ENCODE data around the gene RSPH6A. TPM values are rescaled to one million over a fixed set of nuclear protein-coding genes. Genes with fewer than 3 reads are reported as not detected.

RSPH6A gene
- total and polyA plus RNA-seq, 10 of the 15 experiments (the other 5 are each of a cell fraction or from before 2014, with no cell fraction given) = 0.03 to 0.41 (median 0.22) TPM; not detected in 4

- Histone ChIP-seq H3K9me3 (replicated peaks; ENCODE audit: control insufficient read depth, insufficient read depth, low read length) (no peaks in the 10 kb centered on the region), H3K36me3 (ENCODE audit: control insufficient read depth in 2 of 2, insufficient read depth in 2 of 2, low read length in 1 of 2) (no peaks in the 10 kb centered on the region), H3K4me1 (ENCODE audit: control insufficient read depth, insufficient read depth, low read length) (peaks cover 8% of the 10 kb centered on the region), H2AFZ (ENCODE audit: control insufficient read depth, low read depth, low read length) (no peak overlapping the region), H4K20me1 (ENCODE audit: control insufficient read depth, insufficient read depth) (no peaks in the 10 kb centered on the region), H3K79me2 (ENCODE audit: control insufficient read depth, insufficient read depth, low read length) (no peaks in the 10 kb centered on the region), H3K27ac (ENCODE audit: control insufficient read depth, insufficient read depth) (no peak overlapping the region), H3K27me3 (replicated peaks in 1 of 2; ENCODE audit: control insufficient read depth in 2 of 2, insufficient read depth in 2 of 2, low read length in 1 of 2) (no peaks in the 10 kb centered on the region), H3K9ac (ENCODE audit: control insufficient read depth, insufficient read depth, low read length) (no peak overlapping the region), H3K4me2 (ENCODE audit: control insufficient read depth, insufficient read depth) (0 out of 2 replicates have a peak overlapping the region, but pooled peaks have one; percentile 4), H3K4me3 (no peak overlapping the region)
- 0% methylated on average over 10 of the region's 10 CpGs for WGBS (ENCODE audit: insufficient coverage, insufficient replicate concordance, low lambda C conversion rate, missing lambda C conversion rate)
- FAIRE-seq (peak; percentile 41), ATAC-seq (peak; percentile 93), DNase-seq (ENCODE audit: low read depth, low spot score) (peak; percentile 23)
- ChIA-PET CTCF (interaction anchor here (0.6 to 8.1 kb wide), 28 partner anchors 8 to 360 kb away, joined by 3 to 110 read pairs (median 4); partner anchors contain the start of genes FBXO46, MYPOP, QPCTL and RSPH6A), RAD21 (ENCODE audit: unreplicated experiment) (interaction anchor here (0.8 to 4.8 kb wide), 4 partner anchors 27 to 158 kb away, joined by 3 to 63 read pairs (median 4); partner anchors contain the start of gene SIX5), SMC1A (ENCODE audit: uncharacterized antibody, unreplicated experiment) (interaction anchor here (0.7 to 2.5 kb wide), 9 partner anchors 18 to 114 kb away, joined by 3 to 24 read pairs (median 4); partner anchors contain the start of genes QPCTL, SIX5 and SNRPD2), POLR2A (interaction anchor here (0.6 to 2.0 kb wide), 6 partner anchors 29 to 286 kb away, joined by 3 to 9 read pairs (median 3); no protein-coding TSS in a partner anchor)
- BruUV-seq (replicated peaks) = no TSS peak
- in situ Hi-C loops (cut with MboI) = no loop called here
- TF ChIP-seq GABPA (IDR thresholded peaks at IDR 0.05; ENCODE audit: low read depth) = no peak
- TF ChIP-seq BHLHE40 (IDR thresholded peaks at IDR 0.05; ENCODE audit: borderline replicate concordance in 1 of 2, low read depth in 2 of 2, low read length in 1 of 2) = 0 out of 4 replicates have a peak, but pooled peaks of 1 of the 2 experiments have one; percentile 25
- no peak for TF ChIP-seq SMAD1 (IDR thresholded peaks at IDR 0.05; ENCODE audit: low read depth, partially characterized antibody)
- TF ChIP-seq SMC3 (IDR thresholded peaks at IDR 0.05; ENCODE audit: borderline replicate concordance, low read length) = peak; percentile 73; the same call in 1 of the 2 replicates
- TF ChIP-seq ZZZ3 (IDR thresholded peaks at IDR 0.05; ENCODE audit: control insufficient read depth, insufficient read length, low read depth) = no peak
- no peak for TF ChIP-seq HDAC2 (IDR thresholded peaks at IDR 0.05)
- TF ChIP-seq CTCF (IDR thresholded peaks at IDR 0.05 in 2 of 3, conservative IDR thresholded peaks at IDR 0.05 in 1 of 3; ENCODE audit: control insufficient read depth in 2 of 3, extremely low read depth in 1 of 3, insufficient read depth in 1 of 3, low read depth in 3 of 3, low read length in 3 of 3) = peak; percentile 75 to 91 (median 85)
- TF ChIP-seq SMARCA5 (IDR thresholded peaks at IDR 0.05) = peak; percentile 28; the same call in 1 of the 2 replicates
- TF ChIP-seq CHD1 (IDR thresholded peaks at IDR 0.05; ENCODE audit: low read depth, low read length) = no peak
- peak; percentile 57 for TF ChIP-seq PKNOX1 (IDR thresholded peaks at IDR 0.05)
- TF ChIP-seq IKZF2 (IDR thresholded peaks at IDR 0.05) = peak; percentile 21 to 52; a peak in 2 of 4 replicates
- TF ChIP-seq TCF3 (IDR thresholded peaks at IDR 0.05; ENCODE audit: borderline replicate concordance, insufficient read depth, low read depth, low read length) = peak; percentile 70; the same call in 1 of the 2 replicates
- peak; percentile 44; the same call in 1 of the 2 replicates for TF ChIP-seq NBN (IDR thresholded peaks at IDR 0.05)
- TF ChIP-seq FOXK2 (IDR thresholded peaks at IDR 0.05) = no peak
- TF ChIP-seq YY1 (IDR thresholded peaks at IDR 0.05; ENCODE audit: low read depth, low read length) = 0 out of 2 replicates have a peak, but pooled peaks have one; percentile 35
- 0 out of 2 replicates have a peak, but pooled peaks have one; percentile 27 for TF ChIP-seq ATF7 (IDR thresholded peaks at IDR 0.05; ENCODE audit: low read depth)
- TF ChIP-seq RELA (IDR thresholded peaks at IDR 0.05; ENCODE audit: borderline replicate concordance, partially characterized antibody) = peak; percentile 48
- no peak for TF ChIP-seq NFXL1 (IDR thresholded peaks at IDR 0.05; ENCODE audit: borderline replicate concordance)
- peak; percentile 70; the same call in 1 of the 2 replicates for TF ChIP-seq TCF12 (IDR thresholded peaks at IDR 0.05; ENCODE audit: low read depth, low read length)
- peak; percentile 39; the same call in 1 of the 2 replicates for TF ChIP-seq RAD21 (IDR thresholded peaks at IDR 0.05; ENCODE audit: insufficient read depth, low read depth, low read length)
- peak; percentile 51 for TF ChIP-seq IKZF1 (conservative IDR thresholded peaks at IDR 0.05)
- intact Hi-C loops (cut with micrococcal nuclease; ENCODE audit: unreplicated experiment) = loop anchor here (2.0 kb wide), 1 partner anchor 28 kb away; no protein-coding TSS in a partner anchor
Measured at GRCh38 chr19:45798995-45799517, 16.1 kb downstream of the RSPH6A start.
